ENCODE results near the gene KTN1. TPM values are rescaled to one million over a fixed set of nuclear protein-coding genes. Genes with fewer than 3 reads are reported as not detected.
A peak's percentile ranks its signal among the peaks of the same experiment; 100 is the strongest.

KTN1 gene
- polyA plus RNA-seq, 1 experiment, result 25.6 TPM

- POLR2A ChIA-PET, result no interaction called here
- H3K36me3 ChIP-seq (ENCODE audit: control insufficient read depth, insufficient read depth, low read length), result no peaks in the 10 kb centered on the region
- TF ChIP-seq CTCF (IDR thresholded peaks at IDR 0.05; ENCODE audit: insufficient read depth, low read depth, low read length), result no peak
- peak; percentile 32 for DNase-seq (ENCODE audit: low read depth)
- H3K4me3 ChIP-seq (ENCODE audit: low read depth, low read length), result no peak overlapping the region
- CTCF ChIA-PET, result interaction anchor here (3.5 kb wide), 1 partner anchor 11 kb away, joined by 27 read pairs; no protein-coding TSS in a partner anchor
- peaks cover 4% of the 10 kb centered on the region for H3K27me3 ChIP-seq (ENCODE audit: control insufficient read depth, insufficient read depth, low read length)
These were observed 141.3 kb downstream of the KTN1 start for GRCh38 chr14:55721353-55721752.

GRCh38 chr14:55722054-55722453 lies 142.0 kb downstream of the KTN1 start:
- POLR2A ChIA-PET, result no interaction called here
- Histone ChIP-seq H3K4me3 (ENCODE audit: low read depth, low read length) (no peak overlapping the region), H3K27me3 (ENCODE audit: control insufficient read depth, insufficient read depth, low read length) (peaks cover 4% of the 10 kb centered on the region), H3K36me3 (ENCODE audit: control insufficient read depth, insufficient read depth, low read length) (no peaks in the 10 kb centered on the region)
- TF ChIP-seq CTCF (IDR thresholded peaks at IDR 0.05; ENCODE audit: insufficient read depth, low read depth, low read length), result no peak
- CTCF ChIA-PET, result interaction anchor here (0.7 to 3.5 kb wide), 3 partner anchors 10 to 621 kb away, joined by 3 to 27 read pairs (median 5); no protein-coding TSS in a partner anchor
- DNase-seq (ENCODE audit: low read depth), result no peak

GRCh38 chr14:55724736-55725135 lies 144.7 kb downstream of the KTN1 start:
- ChIA-PET CTCF (interaction anchor here (0.6 kb wide), 1 partner anchor 725 kb away, joined by 3 read pairs; no protein-coding TSS in a partner anchor), POLR2A (no interaction called here)
- H3K27me3 ChIP-seq (ENCODE audit: control insufficient read depth, insufficient read depth, low read length), result peaks cover 2% of the 10 kb centered on the region
- DNase-seq (ENCODE audit: low read depth), result no peak
- no peak overlapping the region for H3K4me3 ChIP-seq (ENCODE audit: low read depth, low read length)
- TF ChIP-seq CTCF (IDR thresholded peaks at IDR 0.05; ENCODE audit: insufficient read depth, low read depth, low read length), result no peak
- no peaks in the 10 kb centered on the region for H3K36me3 ChIP-seq (ENCODE audit: control insufficient read depth, insufficient read depth, low read length)

- POLR2A ChIA-PET, result no interaction called here
- no peak for TF ChIP-seq CTCF (IDR thresholded peaks at IDR 0.05; ENCODE audit: insufficient read depth, low read depth, low read length)
- no peaks in the 10 kb centered on the region for H3K36me3 ChIP-seq (ENCODE audit: control insufficient read depth, insufficient read depth, low read length)
- H3K4me3 ChIP-seq (ENCODE audit: low read depth, low read length), result no peak overlapping the region
- DNase-seq (ENCODE audit: low read depth), result no peak
- CTCF ChIA-PET, result interaction anchor here (0.6 to 4.6 kb wide), 11 partner anchors 9 to 745 kb away, joined by 3 to 31 read pairs (median 8); no protein-coding TSS in a partner anchor
- peaks cover 2% of the 10 kb centered on the region; the same call in 1 of the 2 replicates for H3K27me3 ChIP-seq (ENCODE audit: control insufficient read depth, insufficient read depth, low read length)
These were observed 150.7 kb downstream of the KTN1 start for GRCh38 chr14:55730592-55731310.

- peaks cover 2% of the 10 kb centered on the region; the same call in 1 of the 2 replicates for H3K27me3 ChIP-seq (ENCODE audit: control insufficient read depth, insufficient read depth, low read length)
- no peak overlapping the region for H3K4me3 ChIP-seq (ENCODE audit: low read depth, low read length)
- no peak for DNase-seq (ENCODE audit: low read depth)
- TF ChIP-seq CTCF (IDR thresholded peaks at IDR 0.05; ENCODE audit: insufficient read depth, low read depth, low read length), result no peak
- H3K36me3 ChIP-seq (ENCODE audit: control insufficient read depth, insufficient read depth, low read length), result no peaks in the 10 kb centered on the region
- ChIA-PET CTCF (interaction anchor here (0.6 to 4.6 kb wide), 19 partner anchors 9 to 744 kb away, joined by 3 to 31 read pairs (median 5); no protein-coding TSS in a partner anchor), POLR2A (no interaction called here)
These were observed 151.4 kb downstream of the KTN1 start for GRCh38 chr14:55731311-55731872.
